Esophagus muscularis mucosa (tissue), 4 donors: ENCODE measurements around the gene ZNF521. TPM values are rescaled to one million over a fixed set of nuclear protein-coding genes. Genes with fewer than 3 reads are reported as not detected.

Source experiments
- DNase-seq: peaks from one replicate; pipeline ENCODE4 v3.0.0-alpha.2; 2017; ENCODE audit errors: extremely low spot score
- H3K27ac ChIP-seq, 4 donors: fragments of 200-600 bp; sonication (generic); replicated peaks in 1 of 4; 1 replicate in 3 of 4; 2 replicates in 1 of 4; pipeline ENCODE4 v1.5.1; 2016 to 2019; ENCODE audit warnings: mild to moderate bottlenecking in 1 of 4
- H3K27me3 ChIP-seq, 4 donors: fragments of 200-600 bp; sonication (generic); one replicate each; pipeline versions ENCODE4 v1.5.1 to v1.6.0; 2016 to 2019
- H3K36me3 ChIP-seq, 4 donors: fragments of 200-600 bp; sonication (generic); one replicate each; pipeline ENCODE4 v1.5.1; 2016 to 2019
- H3K4me1 ChIP-seq, 4 donors: fragments of 200-600 bp; sonication (generic); one replicate each; pipeline ENCODE4 v1.5.1; 2016 to 2019
- H3K4me3 ChIP-seq, 4 donors: fragments of 200-600 bp; sonication (generic); 1 replicate in 2 of 4; 2 replicates in 2 of 4; pipeline ENCODE4 v1.5.1; 2016 to 2019; ENCODE audit warnings: mild to moderate bottlenecking in 4 of 4, moderate library complexity in 1 of 4
- H3K9me3 ChIP-seq, 4 donors: fragments of 200-600 bp; sonication (generic); 1 replicate in 3 of 4; 2 replicates in 1 of 4; pipeline ENCODE4 v1.5.1; 2016 to 2019
- CTCF ChIP-seq, 3 experiments: fragments of 200-600 bp in 2 of 3; fragments of 450-650 bp in 1 of 3; sonication (generic) in 2 of 3; IDR thresholded peaks; one replicate each; pipeline ENCODE4 v1.5.1; 2017 to 2019; ENCODE audit warnings: antibody characterized with exemption in 3 of 3, mild to moderate bottlenecking in 2 of 3, moderate library complexity in 1 of 3
- EP300 ChIP-seq: sonication (generic); formaldehyde crosslinking; IDR thresholded peaks from one replicate; pipeline ENCODE4 v1.6.1; 2017; ENCODE audit warnings: antibody characterized with exemption
- POLR2A ChIP-seq: fragments of 450-650 bp; IDR thresholded peaks from one replicate; pipeline ENCODE4 v1.6.1; 2017; ENCODE audit warnings: antibody characterized with exemption, moderate library complexity, mild to moderate bottlenecking, low read depth
- POLR2AphosphoS5 ChIP-seq, 2 donors: sonication (generic); formaldehyde crosslinking; IDR thresholded peaks; one replicate each; pipeline ENCODE4 v1.6.1; 2017; ENCODE audit warnings: antibody characterized with exemption in 2 of 2
- WGBS: methylation state at CpG from one replicate; pipeline ENCODE4 v1.1.5; 2018; 5-methylcytosine and 5-hydroxymethylcytosine counted together
- intact Hi-C: fragments of 100-400 bp; cut with DNase I; formaldehyde crosslinking; loops from one replicate; pipeline ENCODE4 v1.15.1; 2023
- total RNA-seq, 4 donors: library from RNA; depleted of rRNA; stranded (reverse); fragments of >200 nt; gene quantifications; one replicate each; pipeline versions ENCODE4 v1.1.0 to v1.2.1, GENCODE V29; 2016

Gene ZNF521
- total RNA-seq, 4 donors from 2014 or later: 15.6 to 20.6 (median 16.9) TPM

GRCh38 chr18:25164848-25165811, 186.8 kb downstream of the ZNF521 start:
- TF ChIP-seq POLR2A (no peak), POLR2AphosphoS5 (IDR thresholded peaks at IDR 0.05) (no peak), CTCF (IDR thresholded peaks at IDR 0.05) (peak in 1 of 3 experiments; percentile 14)
- Histone ChIP-seq H3K36me3 (no peaks in the 10 kb centered on the region), H3K9me3 (no peaks in the 10 kb centered on the region), H3K4me1 (peaks cover 0 to 16% (median 9%) of the 10 kb centered on the region in 4 donors), H3K27ac (peak overlapping the region in 3 of 4 donors; percentile 20 to 41 (median 23)), H3K27me3 (peaks cover 0 to 3% (median 0%) of the 10 kb centered on the region in 4 donors), H3K4me3 (peak overlapping the region; percentile 29 to 44 (median 38))
- intact Hi-C loops: no loop called here
- 28% methylated on average over 10 of the region's 10 CpGs for WGBS
- DNase-seq: no peak

GRCh38 chr18:25164211-25164847, 187.6 kb downstream of the ZNF521 start:
- TF ChIP-seq POLR2A (no peak), POLR2AphosphoS5 (IDR thresholded peaks at IDR 0.05) (no peak), CTCF (IDR thresholded peaks at IDR 0.05) (no peak), EP300 (no peak)
- Histone ChIP-seq H3K4me3 (peak overlapping the region; percentile 29 to 44 (median 38)), H3K4me1 (peaks cover 0 to 14% (median 9%) of the 10 kb centered on the region in 4 donors), H3K9me3 (no peaks in the 10 kb centered on the region), H3K27ac (peak overlapping the region in 2 of 4 donors; percentile 23 to 41), H3K27me3 (peaks cover 0 to 3% (median 0%) of the 10 kb centered on the region in 4 donors), H3K36me3 (no peaks in the 10 kb centered on the region)
- WGBS: 53% methylated on average over 6 of the region's 6 CpGs
- intact Hi-C loops: no loop called here
- DNase-seq: no peak

GRCh38 chr18:25153426-25153825, 198.5 kb downstream of the ZNF521 start:
- Histone ChIP-seq H3K27me3 (no peaks in the 10 kb centered on the region), H3K4me3 (no peak overlapping the region), H3K27ac (no peak overlapping the region), H3K9me3 (no peaks in the 10 kb centered on the region), H3K4me1 (no peaks in the 10 kb centered on the region), H3K36me3 (no peaks in the 10 kb centered on the region)
- WGBS: 88% methylated on average over 6 of the region's 6 CpGs
- intact Hi-C loops: no loop called here
- no peak for DNase-seq
- TF ChIP-seq CTCF (IDR thresholded peaks at IDR 0.05): no peak
- TF ChIP-seq POLR2AphosphoS5 (IDR thresholded peaks at IDR 0.05): no peak

GRCh38 chr18:25147877-25148488, 204.0 kb downstream of the ZNF521 start:
- no peaks in the 10 kb centered on the region for H3K36me3 ChIP-seq
- 96% methylated on average over 5 of the region's 5 CpGs for WGBS
- no peak for DNase-seq
- intact Hi-C loops: no loop called here
- H3K4me1 ChIP-seq: peaks cover 0 to 10% (median 2%) of the 10 kb centered on the region in 4 donors
- H3K4me3 ChIP-seq: no peak overlapping the region
- no peaks in the 10 kb centered on the region for H3K9me3 ChIP-seq
- H3K27ac ChIP-seq: no peak overlapping the region
- no peaks in the 10 kb centered on the region for H3K27me3 ChIP-seq
- TF ChIP-seq EP300 (no peak), CTCF (IDR thresholded peaks at IDR 0.05) (no peak), POLR2A (no peak), POLR2AphosphoS5 (IDR thresholded peaks at IDR 0.05) (no peak)
